Progenitor cell of endocrine pancreas (in vitro differentiated cells): Measurements from ENCODE around the gene WIZ. TPM values are rescaled to one million over a fixed set of nuclear protein-coding genes. Genes with fewer than 3 reads are reported as not detected.

ENCODE experiments used
- DNase-seq: peaks from one replicate; pipeline ENCODE4 v3.0.0; 2021; ENCODE audit warnings: low spot score; ENCODE audit not compliant: unreplicated experiment
- H3K27ac Mint-ChIP-seq: 2 replicates; pipeline ENCODE4 v1.8.0; 2021; ENCODE audit warnings: mild to moderate bottlenecking, moderate library complexity, mixed read lengths
- H3K27me3 Mint-ChIP-seq: 2 replicates; pipeline ENCODE4 v1.8.0; 2021; ENCODE audit warnings: mixed read lengths
- H3K36me3 Mint-ChIP-seq: 2 replicates; pipeline ENCODE4 v1.8.0; 2022; ENCODE audit warnings: mixed read lengths; ENCODE audit not compliant: insufficient read depth
- H3K4me1 Mint-ChIP-seq: 2 replicates; pipeline ENCODE4 v1.8.0; 2021; ENCODE audit warnings: low read depth, mixed read lengths
- H3K4me3 Mint-ChIP-seq: 2 replicates; pipeline ENCODE4 v1.8.0; 2021; ENCODE audit warnings: low read depth, mild to moderate bottlenecking, moderate library complexity, mixed read lengths
- H3K9me3 Mint-ChIP-seq: 2 replicates; pipeline ENCODE4 v1.8.0; 2021; ENCODE audit warnings: low read depth, mixed read lengths
- CTCF ChIP-seq: fragments of 200-600 bp; sonication (generic); IDR thresholded peaks from one replicate; pipeline ENCODE4 v1.5.0; 2021; ENCODE audit warnings: antibody characterized with exemption, mild to moderate bottlenecking; ENCODE audit not compliant: unreplicated experiment
- total RNA-seq: library from RNA; stranded (reverse); gene quantifications from 2 replicates; pipeline ENCODE4 v1.2.1, GENCODE V29; 2021

WIZ gene
- total RNA-seq, 1 donor from 2014 or later: 61.6 TPM

- H3K4me1 Mint-ChIP-seq: peaks cover 6% of the 10 kb centered on the region
- no peak for DNase-seq
- H3K27me3 Mint-ChIP-seq: no peaks in the 10 kb centered on the region
- no peaks in the 10 kb centered on the region for H3K9me3 Mint-ChIP-seq
- no peak overlapping the region for H3K4me3 Mint-ChIP-seq
- H3K36me3 Mint-ChIP-seq: peaks cover 5% of the 10 kb centered on the region
- no peak overlapping the region for H3K27ac Mint-ChIP-seq
- TF ChIP-seq CTCF: no peak
These were observed 5.1 kb downstream of the WIZ start for GRCh38 chr19:15444505-15445226.

DNA sequence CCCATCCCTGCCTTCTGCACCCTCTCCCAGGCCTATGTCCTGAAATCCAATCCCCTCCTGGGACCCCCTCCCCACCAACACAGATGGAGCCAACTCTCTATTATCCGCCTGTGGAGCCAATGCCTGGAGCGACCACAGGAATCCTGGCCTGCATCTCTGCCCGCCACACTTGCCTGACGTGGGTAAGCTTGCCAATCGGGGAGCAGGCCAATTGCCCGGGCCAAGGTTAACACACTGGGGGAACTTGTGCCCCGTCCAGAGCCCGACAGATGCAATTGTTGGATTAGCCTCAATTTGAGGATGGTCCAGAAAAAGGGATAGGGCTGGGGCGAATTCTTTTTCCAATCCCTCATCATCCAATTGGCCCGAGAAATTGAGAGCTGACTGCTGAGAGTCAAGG is 5.9 kb downstream of the WIZ start:
- no peak for DNase-seq
- Mint-ChIP-seq H3K27me3 (no peaks in the 10 kb centered on the region), H3K36me3 (peaks cover 5% of the 10 kb centered on the region), H3K4me3 (no peak overlapping the region), H3K9me3 (no peaks in the 10 kb centered on the region), H3K27ac (no peak overlapping the region), H3K4me1 (peaks cover 5% of the 10 kb centered on the region)
- TF ChIP-seq CTCF: no peak

DNA sequence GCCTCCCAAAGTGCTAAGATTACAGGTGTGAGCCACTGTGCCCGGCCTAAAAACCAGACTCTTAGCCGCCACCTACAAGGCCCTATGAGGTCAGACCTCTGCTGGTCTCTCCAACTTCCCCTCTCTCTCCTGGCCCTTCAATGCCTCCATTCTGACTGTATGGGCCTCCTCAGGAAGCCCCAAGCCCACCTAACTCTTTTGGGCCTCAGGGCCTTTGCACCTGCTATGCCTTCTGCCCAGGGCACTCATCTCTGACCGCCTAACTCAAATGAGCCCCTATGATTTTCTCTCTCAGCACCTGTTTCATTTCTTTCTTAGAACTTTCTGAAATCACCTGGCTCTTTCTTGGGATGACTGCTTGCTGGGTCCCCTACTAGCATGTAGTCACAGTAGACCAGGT is 6.4 kb downstream of the WIZ start:
- H3K36me3 Mint-ChIP-seq: peaks cover 3% of the 10 kb centered on the region
- H3K27me3 Mint-ChIP-seq: no peaks in the 10 kb centered on the region
- H3K4me3 Mint-ChIP-seq: no peak overlapping the region
- H3K9me3 Mint-ChIP-seq: no peaks in the 10 kb centered on the region
- no peak for DNase-seq
- no peaks in the 10 kb centered on the region for H3K4me1 Mint-ChIP-seq
- no peak overlapping the region for H3K27ac Mint-ChIP-seq
- no peak for TF ChIP-seq CTCF

- Mint-ChIP-seq H3K9me3 (no peaks in the 10 kb centered on the region), H3K4me1 (no peaks in the 10 kb centered on the region), H3K27ac (no peak overlapping the region), H3K27me3 (no peaks in the 10 kb centered on the region), H3K36me3 (peaks cover 1% of the 10 kb centered on the region), H3K4me3 (no peak overlapping the region)
- TF ChIP-seq CTCF: no peak
- no peak for DNase-seq
These were observed 7.4 kb downstream of the WIZ start for GRCh38 chr19:15442142-15442920.

- no peak for TF ChIP-seq CTCF
These were observed 8.4 kb downstream of the WIZ start for GRCh38 chr19:15441317-15441716.

More at GRCh38 chr19:15441317-15441716, 8.4 kb downstream of the WIZ start:
- no peak overlapping the region for H3K27ac Mint-ChIP-seq
- H3K4me3 Mint-ChIP-seq: no peak overlapping the region
- peaks cover 1% of the 10 kb centered on the region for H3K36me3 Mint-ChIP-seq
- no peaks in the 10 kb centered on the region for H3K9me3 Mint-ChIP-seq
- H3K4me1 Mint-ChIP-seq: no peaks in the 10 kb centered on the region
- DNase-seq: no peak
- H3K27me3 Mint-ChIP-seq: no peaks in the 10 kb centered on the region
